ENCODE measurements around the gene HERC5.

HERC5 gene

GRCh38 chr4:88448889-88449288 lies 8.0 kb upstream of the HERC5 start:
- no peak for DNase-seq

- no peak for DNase-seq
These were observed 7.6 kb upstream of the HERC5 start for GRCh38 chr4:88449290-88449689.

- DNase-seq, result no peak
These were observed 5.7 kb upstream of the HERC5 start for GRCh38 chr4:88451205-88451604.

GRCh38 chr4:88452912-88453311 lies 4.0 kb upstream of the HERC5 start:
- no peak for DNase-seq

- DNase-seq, result no peak
These were observed 586 bp downstream of the HERC5 start for GRCh38 chr4:88457307-88458103.

GRCh38 chr4:88458104-88458740 lies 1.3 kb downstream of the HERC5 start:
- no peak for DNase-seq

GRCh38 chr4:88465653-88466192 lies 8.8 kb downstream of the HERC5 start:
- peak; percentile 7 for DNase-seq

GRCh38 chr4:88467392-88467791 lies 10.5 kb downstream of the HERC5 start:
- DNase-seq, result no peak

- no peak for DNase-seq
These were observed 20.4 kb downstream of the HERC5 start for GRCh38 chr4:88477229-88477860.

- no peak for DNase-seq
These were observed 21.3 kb downstream of the HERC5 start for GRCh38 chr4:88478247-88478646.

- no peak for DNase-seq
These were observed 24.6 kb downstream of the HERC5 start for GRCh38 chr4:88481537-88481936.

GRCh38 chr4:88489100-88489761 lies 32.3 kb downstream of the HERC5 start:
- DNase-seq, result no peak

GRCh38 chr4:88497859-88498409 lies 41.0 kb downstream of the HERC5 start:
- no peak for DNase-seq

- no peak for DNase-seq
These were observed 46.4 kb downstream of the HERC5 start for GRCh38 chr4:88503344-88503743.

- no peak for DNase-seq
These were observed 54.3 kb downstream of the HERC5 start for GRCh38 chr4:88511236-88511635.

GRCh38 chr4:88514557-88515511 lies 57.9 kb downstream of the HERC5 start:
- no peak for DNase-seq

- no peak for DNase-seq
These were observed 59.8 kb downstream of the HERC5 start for GRCh38 chr4:88516746-88517145.

- DNase-seq, result no peak
These were observed 60.9 kb downstream of the HERC5 start for GRCh38 chr4:88517825-88518224.

- DNase-seq, result no peak
These were observed 62.0 kb downstream of the HERC5 start for GRCh38 chr4:88518911-88519310.

GRCh38 chr4:88522702-88523324 lies 65.9 kb downstream of the HERC5 start:
- DNase-seq, result peak; percentile 16

All from CD4-positive, alpha-beta T cell treated with Interleukin-17A for 1 hour (primary cell).